ENCODE measurements around the gene BEST3.

Gene BEST3

GRCh38 chr12:69655616-69656340 is 43.3 kb downstream of the BEST3 start:
- no peak for DNase-seq

- no peak for DNase-seq
Observed at GRCh38 chr12:69653703-69654102, 45.4 kb downstream of the BEST3 start.

- DNase-seq, result no peak
Observed at GRCh38 chr12:69651922-69652321, 47.2 kb downstream of the BEST3 start.

- no peak for DNase-seq
Observed at GRCh38 chr12:69649529-69649928, 49.6 kb downstream of the BEST3 start.

GRCh38 chr12:69648476-69648875 is 50.6 kb downstream of the BEST3 start:
- no peak for DNase-seq

GRCh38 chr12:69647178-69647577 is 51.9 kb downstream of the BEST3 start:
- DNase-seq, result no peak

- no peak for DNase-seq
Observed at GRCh38 chr12:69645031-69645430, 54.1 kb downstream of the BEST3 start.

GRCh38 chr12:69644511-69644910 is 54.6 kb downstream of the BEST3 start:
- DNase-seq, result no peak

- DNase-seq, result no peak
Observed at GRCh38 chr12:69642531-69642930, 56.6 kb downstream of the BEST3 start.

- DNase-seq, result no peak
Observed at GRCh38 chr12:69641546-69641945, 57.6 kb downstream of the BEST3 start.

GRCh38 chr12:69639400-69640016 is 59.6 kb downstream of the BEST3 start:
- peak in 28 of 58 donors; percentile 2 to 50 (median 10) for DNase-seq

GRCh38 chr12:69633061-69633460 is 66.0 kb downstream of the BEST3 start:
- no peak for DNase-seq

- DNase-seq, result no peak
Observed at GRCh38 chr12:69630191-69630590, 68.9 kb downstream of the BEST3 start.

- DNase-seq, result no peak
Observed at GRCh38 chr12:69627501-69627900, 71.6 kb downstream of the BEST3 start.

GRCh38 chr12:69623970-69624369 is 75.1 kb downstream of the BEST3 start:
- peak in 9 of 58 donors; percentile 2 to 22 (median 4) for DNase-seq

GRCh38 chr12:69621551-69621950 is 77.6 kb downstream of the BEST3 start:
- DNase-seq, result no peak

- DNase-seq, result no peak
Observed at GRCh38 chr12:69620921-69621320, 78.2 kb downstream of the BEST3 start.

- DNase-seq, result no peak
Observed at GRCh38 chr12:69620077-69620476, 79.0 kb downstream of the BEST3 start.

GRCh38 chr12:69619050-69619449 is 80.1 kb downstream of the BEST3 start:
- DNase-seq, result no peak

GRCh38 chr12:69616025-69616424 is 83.1 kb downstream of the BEST3 start:
- DNase-seq, result peak in 1 of 58 donors; percentile 4

GRCh38 chr12:69613351-69613750 is 85.8 kb downstream of the BEST3 start:
- no peak for DNase-seq

GRCh38 chr12:69610729-69611128 is 88.4 kb downstream of the BEST3 start, which contains the start of gene LRRC10:
Gene LRRC10 (minus strand): TSS chr12:69610907. CDS start chr12:69610838, 69 bp downstream.
- DNase-seq, result no peak

GRCh38 chr12:69610126-69610525 is 89.0 kb downstream of the BEST3 start:
- no peak for DNase-seq
